Measurements from ENCODE around the gene ACSL3.

The ACSL3 gene

DNA sequence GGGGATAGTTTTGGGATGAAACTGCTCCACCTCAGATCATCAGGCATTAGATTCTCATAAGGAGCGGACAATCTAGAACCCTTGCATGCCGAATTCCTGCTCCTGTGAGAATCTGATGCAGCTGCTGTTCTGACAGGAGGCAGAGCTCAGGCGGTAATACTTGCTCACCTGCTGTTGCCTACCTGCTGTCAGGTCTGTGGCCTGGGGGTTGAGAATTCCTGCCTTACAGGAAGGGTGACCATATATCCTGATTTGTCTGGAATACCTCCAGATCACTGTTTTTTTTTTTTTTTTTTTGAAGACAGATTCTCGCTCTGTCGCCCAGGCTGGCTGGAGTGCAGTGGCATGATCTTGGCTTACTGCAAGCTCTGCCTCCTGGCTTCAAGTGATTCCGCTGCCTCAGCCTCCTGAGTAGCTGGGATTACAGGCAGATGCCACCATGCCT lies 21.7 kb downstream of the ACSL3 start:
- WGBS, 2 donors (ENCODE audit: extremely low coverage in 2 of 2, insufficient read length in 2 of 2, insufficient replicate concordance in 1 of 2) = no CpG with 5 or more reads among the region's 6 CpGs
- no peak overlapping the region for H3K27ac ChIP-seq (replicated peaks; ENCODE audit: low read length)

DNA sequence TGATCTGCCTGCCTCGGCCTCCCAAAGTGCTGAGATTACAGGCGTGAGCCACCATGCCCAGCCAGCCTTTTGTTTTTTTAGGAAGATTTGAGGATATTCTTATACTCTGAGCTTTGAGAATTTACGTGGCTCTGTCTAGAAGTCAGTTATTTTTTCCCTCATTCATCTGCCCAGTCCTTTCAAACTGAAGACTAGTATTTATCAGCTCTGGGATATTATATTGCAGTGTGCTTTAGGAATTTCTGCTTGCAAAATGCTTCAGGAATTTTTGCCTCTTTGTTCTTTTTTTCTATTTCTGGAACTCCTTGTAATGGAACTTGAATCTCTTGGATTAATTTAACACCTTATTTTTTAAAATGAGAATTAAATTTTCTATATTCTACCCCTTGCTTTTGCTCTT lies 22.6 kb downstream of the ACSL3 start:
- Histone ChIP-seq H4K91ac (ENCODE audit: low read depth, low read length, poor library complexity) (no peak overlapping the region), H3K18ac (ENCODE audit: low read length) (no peak overlapping the region), H3K79me1 (ENCODE audit: low read depth, low read length) (peaks cover 4% of the 10 kb centered on the region), H4K8ac (ENCODE audit: low read depth, low read length) (no peak overlapping the region), H3K4me1 (ENCODE audit: control insufficient read depth in 2 of 2, insufficient read depth in 1 of 2, low read depth in 1 of 2, low read length in 2 of 2) (no peaks in the 10 kb centered on the region), H3K14ac (ENCODE audit: low read length) (no peak overlapping the region), H3K36me3 (replicated peaks in 1 of 2; ENCODE audit: control insufficient read depth in 2 of 2, insufficient read depth in 2 of 2, low read length in 2 of 2) (peaks cover 0 to 17% of the 10 kb centered on the region in 2 donors), H3K23ac (ENCODE audit: low read depth, low read length, poor library complexity) (no peak overlapping the region), H2AFZ (ENCODE audit: low read length) (no peak overlapping the region), H2AK5ac (ENCODE audit: low read depth, low read length) (no peak overlapping the region), H3K4ac (ENCODE audit: low read length) (no peak overlapping the region), H3K27ac (replicated peaks; ENCODE audit: low read length) (no peak overlapping the region), H2BK120ac (ENCODE audit: low read depth, low read length) (no peak overlapping the region), H3K9ac (ENCODE audit: low read depth, low read length, poor library complexity) (no peak overlapping the region), H3K4me2 (ENCODE audit: insufficient read depth, low read length, poor library complexity, severe bottlenecking) (no peak overlapping the region), H3K9me3 (replicated peaks in 1 of 2; ENCODE audit: control insufficient read depth in 2 of 2, insufficient read depth in 1 of 2, low read depth in 1 of 2, low read length in 2 of 2) (peaks cover 0 to 25% of the 10 kb centered on the region in 2 donors), H2BK12ac (ENCODE audit: low read length) (no peak overlapping the region), H2BK15ac (ENCODE audit: low read length) (no peak overlapping the region), H3K4me3 (ENCODE audit: low read length in 2 of 2) (no peak overlapping the region), H3K27me3 (ENCODE audit: control insufficient read depth in 3 of 3, insufficient read depth in 3 of 3, low read depth in 1 of 3, low read length in 3 of 3) (no peaks in the 10 kb centered on the region), H2BK5ac (ENCODE audit: low read length) (no peak overlapping the region)
- no CpG with 5 or more reads among the region's 3 CpGs for WGBS, 2 donors (ENCODE audit: extremely low coverage in 2 of 2, insufficient read length in 2 of 2, insufficient replicate concordance in 1 of 2)
- no peak for DNase-seq (ENCODE audit: low spot score)

More for the DNA sequence above, 21.7 kb downstream of the ACSL3 start:
- H3K27me3 ChIP-seq (ENCODE audit: control insufficient read depth in 3 of 3, insufficient read depth in 3 of 3, low read depth in 1 of 3, low read length in 3 of 3) = no peaks in the 10 kb centered on the region
- H3K14ac ChIP-seq (ENCODE audit: low read length) = no peak overlapping the region
- H3K9ac ChIP-seq (ENCODE audit: low read depth, low read length, poor library complexity) = no peak overlapping the region
- no peak overlapping the region for H2BK12ac ChIP-seq (ENCODE audit: low read length)
- no peak overlapping the region for H3K18ac ChIP-seq (ENCODE audit: low read length)
- no peak overlapping the region for H2BK120ac ChIP-seq (ENCODE audit: low read depth, low read length)
- H2AK5ac ChIP-seq (ENCODE audit: low read depth, low read length) = no peak overlapping the region
- peaks cover 6% of the 10 kb centered on the region for H3K79me1 ChIP-seq (ENCODE audit: low read depth, low read length)
- H3K9me3 ChIP-seq (replicated peaks in 1 of 2; ENCODE audit: control insufficient read depth in 2 of 2, insufficient read depth in 1 of 2, low read depth in 1 of 2, low read length in 2 of 2) = peaks cover 0 to 18% of the 10 kb centered on the region in 2 donors
- H3K4me1 ChIP-seq (ENCODE audit: control insufficient read depth in 2 of 2, insufficient read depth in 1 of 2, low read depth in 1 of 2, low read length in 2 of 2) = peaks cover 0 to 3% of the 10 kb centered on the region in 2 donors
- no peak overlapping the region for H2AFZ ChIP-seq (ENCODE audit: low read length)
- H4K91ac ChIP-seq (ENCODE audit: low read depth, low read length, poor library complexity) = no peak overlapping the region
- H3K4me2 ChIP-seq (ENCODE audit: insufficient read depth, low read length, poor library complexity, severe bottlenecking) = no peak overlapping the region
- H2BK5ac ChIP-seq (ENCODE audit: low read length) = no peak overlapping the region
- DNase-seq (ENCODE audit: low spot score) = no peak
- no peak overlapping the region for H4K8ac ChIP-seq (ENCODE audit: low read depth, low read length)
- H3K23ac ChIP-seq (ENCODE audit: low read depth, low read length, poor library complexity) = no peak overlapping the region
- H3K4ac ChIP-seq (ENCODE audit: low read length) = no peak overlapping the region
- H2BK15ac ChIP-seq (ENCODE audit: low read length) = no peak overlapping the region
- peaks cover 0 to 10% of the 10 kb centered on the region in 2 donors for H3K36me3 ChIP-seq (replicated peaks in 1 of 2; ENCODE audit: control insufficient read depth in 2 of 2, insufficient read depth in 2 of 2, low read length in 2 of 2)
- no peak overlapping the region for H3K4me3 ChIP-seq (ENCODE audit: low read length in 2 of 2)

- no peak overlapping the region for H2AFZ ChIP-seq (ENCODE audit: low read length)
- no peak overlapping the region for H2AK5ac ChIP-seq (ENCODE audit: low read depth, low read length)
- H3K27ac ChIP-seq (replicated peaks; ENCODE audit: low read length) = no peak overlapping the region
- H3K36me3 ChIP-seq (replicated peaks in 1 of 2; ENCODE audit: control insufficient read depth in 2 of 2, insufficient read depth in 2 of 2, low read length in 2 of 2) = peaks cover 0 to 25% of the 10 kb centered on the region in 2 donors
- no peak overlapping the region for H2BK120ac ChIP-seq (ENCODE audit: low read depth, low read length)
- no peaks in the 10 kb centered on the region for H3K4me1 ChIP-seq (ENCODE audit: control insufficient read depth in 2 of 2, insufficient read depth in 1 of 2, low read depth in 1 of 2, low read length in 2 of 2)
- H3K4me3 ChIP-seq (ENCODE audit: low read length in 2 of 2) = no peak overlapping the region
- DNase-seq (ENCODE audit: low spot score) = no peak
- no peak overlapping the region for H2BK15ac ChIP-seq (ENCODE audit: low read length)
- no peak overlapping the region for H3K4ac ChIP-seq (ENCODE audit: low read length)
- no peak overlapping the region for H4K8ac ChIP-seq (ENCODE audit: low read depth, low read length)
- H4K91ac ChIP-seq (ENCODE audit: low read depth, low read length, poor library complexity) = no peak overlapping the region
- H3K9ac ChIP-seq (ENCODE audit: low read depth, low read length, poor library complexity) = no peak overlapping the region
- H3K23ac ChIP-seq (ENCODE audit: low read depth, low read length, poor library complexity) = no peak overlapping the region
- no peaks in the 10 kb centered on the region for H3K27me3 ChIP-seq (ENCODE audit: control insufficient read depth in 3 of 3, insufficient read depth in 3 of 3, low read depth in 1 of 3, low read length in 3 of 3)
- H3K18ac ChIP-seq (ENCODE audit: low read length) = no peak overlapping the region
- H3K79me1 ChIP-seq (ENCODE audit: low read depth, low read length) = peaks cover 4% of the 10 kb centered on the region
- H3K4me2 ChIP-seq (ENCODE audit: insufficient read depth, low read length, poor library complexity, severe bottlenecking) = no peak overlapping the region
- H2BK5ac ChIP-seq (ENCODE audit: low read length) = no peak overlapping the region
- no peak overlapping the region for H3K14ac ChIP-seq (ENCODE audit: low read length)
- H2BK12ac ChIP-seq (ENCODE audit: low read length) = no peak overlapping the region
- peaks cover 0 to 25% of the 10 kb centered on the region in 2 donors for H3K9me3 ChIP-seq (replicated peaks in 1 of 2; ENCODE audit: control insufficient read depth in 2 of 2, insufficient read depth in 1 of 2, low read depth in 1 of 2, low read length in 2 of 2)
- no CpG with 5 or more reads among the region's 2 CpGs for WGBS, 2 donors (ENCODE audit: extremely low coverage in 2 of 2, insufficient read length in 2 of 2, insufficient replicate concordance in 1 of 2)
Observed at GRCh38 chr2:222884114-222884771, 23.4 kb downstream of the ACSL3 start.

- Histone ChIP-seq H4K91ac (ENCODE audit: low read depth, low read length, poor library complexity) (no peak overlapping the region), H3K4me1 (ENCODE audit: control insufficient read depth in 2 of 2, insufficient read depth in 1 of 2, low read depth in 1 of 2, low read length in 2 of 2) (no peaks in the 10 kb centered on the region), H3K36me3 (replicated peaks in 1 of 2; ENCODE audit: control insufficient read depth in 2 of 2, insufficient read depth in 2 of 2, low read length in 2 of 2) (peaks cover 0 to 26% of the 10 kb centered on the region in 2 donors), H3K23ac (ENCODE audit: low read depth, low read length, poor library complexity) (no peak overlapping the region), H3K27me3 (ENCODE audit: control insufficient read depth in 3 of 3, insufficient read depth in 3 of 3, low read depth in 1 of 3, low read length in 3 of 3) (no peaks in the 10 kb centered on the region), H3K4me2 (ENCODE audit: insufficient read depth, low read length, poor library complexity, severe bottlenecking) (no peak overlapping the region), H2AFZ (ENCODE audit: low read length) (no peak overlapping the region), H3K79me1 (ENCODE audit: low read depth, low read length) (peaks cover 4% of the 10 kb centered on the region), H3K4me3 (ENCODE audit: low read length in 2 of 2) (no peak overlapping the region), H3K27ac (replicated peaks; ENCODE audit: low read length) (no peak overlapping the region), H2BK12ac (ENCODE audit: low read length) (no peak overlapping the region), H3K14ac (ENCODE audit: low read length) (no peak overlapping the region), H3K9me3 (replicated peaks in 1 of 2; ENCODE audit: control insufficient read depth in 2 of 2, insufficient read depth in 1 of 2, low read depth in 1 of 2, low read length in 2 of 2) (peaks cover 0 to 25% of the 10 kb centered on the region in 2 donors), H2AK5ac (ENCODE audit: low read depth, low read length) (no peak overlapping the region), H3K18ac (ENCODE audit: low read length) (no peak overlapping the region), H2BK15ac (ENCODE audit: low read length) (no peak overlapping the region), H4K8ac (ENCODE audit: low read depth, low read length) (no peak overlapping the region), H2BK120ac (ENCODE audit: low read depth, low read length) (no peak overlapping the region), H3K9ac (ENCODE audit: low read depth, low read length, poor library complexity) (no peak overlapping the region), H3K4ac (ENCODE audit: low read length) (no peak overlapping the region), H2BK5ac (ENCODE audit: low read length) (no peak overlapping the region)
- no peak for DNase-seq (ENCODE audit: low spot score)
- no CpG with 5 or more reads among the region's 5 CpGs for WGBS, 2 donors (ENCODE audit: extremely low coverage in 2 of 2, insufficient read length in 2 of 2, insufficient replicate concordance in 1 of 2)
Observed at GRCh38 chr2:222884805-222885424, 24.1 kb downstream of the ACSL3 start.
